Keratinocyte (primary cell): ENCODE results near the gene PKD1.

ENCODE experiments used
- EZH2 ChIP-seq: IDR thresholded peaks from one replicate; pipeline ENCODE4 v1.6.1; 2012; ENCODE audit warnings: inconsistent platforms, mild to moderate bottlenecking, low read length, moderate library complexity
- TF ChIP-seq, protein P1 (sequence below), 3 experiments: IDR thresholded peaks in 1 of 3; conservative IDR thresholded peaks in 1 of 3; optimal IDR thresholded peaks in 1 of 3; 2 replicates in 2 of 3; 3 replicates in 1 of 3; pipeline versions ENCODE3 to v1.5.1; 2011; ENCODE audit warnings: low read length in 3 of 3, mild to moderate bottlenecking in 3 of 3, moderate library complexity in 2 of 3, control low read depth in 1 of 3, inconsistent platforms in 1 of 3; ENCODE audit not compliant: insufficient read depth in 2 of 3; ENCODE audit errors: extremely low read depth in 1 of 3

DNA sequence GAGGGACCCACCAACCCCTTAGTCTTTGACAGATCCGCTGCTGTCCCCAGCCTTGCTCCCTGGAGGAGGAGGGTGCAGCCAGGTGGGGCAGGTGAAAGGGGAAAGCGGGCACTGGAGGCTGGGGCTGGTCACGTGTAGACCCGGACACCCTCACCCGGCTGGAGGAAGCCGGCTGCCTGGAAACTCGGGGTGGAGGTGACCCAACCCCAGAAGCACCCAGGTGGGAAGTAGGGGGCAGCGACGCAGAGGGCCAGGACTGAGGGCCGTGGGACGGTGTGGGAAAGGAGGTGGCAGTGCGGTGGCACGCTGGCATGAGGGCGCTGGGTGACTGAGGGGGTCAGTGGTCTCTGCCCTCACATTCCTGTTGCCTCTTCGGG, 22.6 kb upstream of the PKD1 start:
- TF ChIP-seq, protein P1, sequence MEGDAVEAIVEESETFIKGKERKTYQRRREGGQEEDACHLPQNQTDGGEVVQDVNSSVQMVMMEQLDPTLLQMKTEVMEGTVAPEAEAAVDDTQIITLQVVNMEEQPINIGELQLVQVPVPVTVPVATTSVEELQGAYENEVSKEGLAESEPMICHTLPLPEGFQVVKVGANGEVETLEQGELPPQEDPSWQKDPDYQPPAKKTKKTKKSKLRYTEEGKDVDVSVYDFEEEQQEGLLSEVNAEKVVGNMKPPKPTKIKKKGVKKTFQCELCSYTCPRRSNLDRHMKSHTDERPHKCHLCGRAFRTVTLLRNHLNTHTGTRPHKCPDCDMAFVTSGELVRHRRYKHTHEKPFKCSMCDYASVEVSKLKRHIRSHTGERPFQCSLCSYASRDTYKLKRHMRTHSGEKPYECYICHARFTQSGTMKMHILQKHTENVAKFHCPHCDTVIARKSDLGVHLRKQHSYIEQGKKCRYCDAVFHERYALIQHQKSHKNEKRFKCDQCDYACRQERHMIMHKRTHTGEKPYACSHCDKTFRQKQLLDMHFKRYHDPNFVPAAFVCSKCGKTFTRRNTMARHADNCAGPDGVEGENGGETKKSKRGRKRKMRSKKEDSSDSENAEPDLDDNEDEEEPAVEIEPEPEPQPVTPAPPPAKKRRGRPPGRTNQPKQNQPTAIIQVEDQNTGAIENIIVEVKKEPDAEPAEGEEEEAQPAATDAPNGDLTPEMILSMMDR (optimal IDR thresholded peaks at IDR 0.05 in 1 of 3, IDR thresholded peaks at IDR 0.05 in 1 of 3, conservative IDR thresholded peaks at IDR 0.05 in 1 of 3; ENCODE audit: extremely low read depth in 1 of 3, insufficient read depth in 2 of 3, low read length in 3 of 3): no peak
- no peak for TF ChIP-seq EZH2
